CD14-positive monocyte (primary cell): ENCODE measurements around the gene PTER. TPM values are rescaled to one million over a fixed set of nuclear protein-coding genes. Genes with fewer than 3 reads are reported as not detected.

ENCODE experiments used
- DNase-seq, 3 donors: peaks; one replicate each; pipeline ENCODE4 v3.0.0-alpha.2; 2011 to 2022
- H2AFZ ChIP-seq: 2 replicates; pipeline ENCODE4 v1.6.0; 2012; ENCODE audit warnings: mild to moderate bottlenecking, low read depth, low read length, inconsistent platforms; ENCODE audit not compliant: insufficient read depth, poor library complexity, severe bottlenecking
- H3K27ac ChIP-seq, 2 donors: 1 replicate in 1 of 2; 2 replicates in 1 of 2; pipeline ENCODE4 v1.5.1; 2012 to 2013; ENCODE audit warnings: low read length in 2 of 2, control low read depth in 1 of 2, inconsistent platforms in 1 of 2, low read depth in 1 of 2, mild to moderate bottlenecking in 1 of 2
- H3K27me3 ChIP-seq, 2 donors: one replicate each; pipeline versions ENCODE4 v1.6.0 to v1.6.1; 2011 to 2013; ENCODE audit warnings: low read length in 2 of 2; ENCODE audit not compliant: control insufficient read depth in 2 of 2, insufficient read depth in 2 of 2
- H3K36me3 ChIP-seq, 2 donors: replicated peaks in 1 of 2; 1 replicate in 1 of 2; 2 replicates in 1 of 2; pipeline versions ENCODE4 v1.5.1 to v1.6.1; 2012 to 2013; ENCODE audit warnings: low read length in 2 of 2, control low read depth in 1 of 2, inconsistent platforms in 1 of 2, mild to moderate bottlenecking in 1 of 2; ENCODE audit not compliant: insufficient read depth in 2 of 2, control insufficient read depth in 1 of 2
- H3K4me1 ChIP-seq, 2 donors: 1 replicate in 1 of 2; 2 replicates in 1 of 2; pipeline versions ENCODE4 v1.5.1 to v1.6.1; 2012 to 2013; ENCODE audit warnings: low read length in 2 of 2, control low read depth in 1 of 2, inconsistent platforms in 1 of 2, mild to moderate bottlenecking in 1 of 2, moderate library complexity in 1 of 2; ENCODE audit not compliant: insufficient read depth in 2 of 2, control insufficient read depth in 1 of 2
- H3K4me2 ChIP-seq: replicated peaks from 2 replicates; pipeline ENCODE3; 2012; ENCODE audit warnings: low read length, moderate library complexity, mild to moderate bottlenecking; ENCODE audit not compliant: poor library complexity, severe bottlenecking; ENCODE audit errors: extremely low read depth
- H3K4me3 ChIP-seq, 3 experiments: fragments of 200-600 bp in 1 of 3; sonication (generic) in 1 of 3; replicated peaks in 1 of 3; 1 replicate in 2 of 3; 2 replicates in 1 of 3; pipeline ENCODE4 v1.5.1; 2011 to 2013; ENCODE audit warnings: low read length in 3 of 3, mild to moderate bottlenecking in 3 of 3, control low read depth in 2 of 3, low read depth in 2 of 3, inconsistent platforms in 1 of 3, moderate library complexity in 1 of 3
- H3K79me2 ChIP-seq: 2 replicates; pipeline ENCODE4 v1.6.0; 2012; ENCODE audit warnings: mild to moderate bottlenecking, control low read depth, inconsistent platforms, low read length, moderate library complexity; ENCODE audit not compliant: insufficient read depth
- H3K9ac ChIP-seq: 2 replicates; pipeline ENCODE4 v1.6.0; 2017; ENCODE audit warnings: low read length, mild to moderate bottlenecking; ENCODE audit not compliant: insufficient read depth, poor library complexity, severe bottlenecking
- H3K9me3 ChIP-seq, 2 donors: replicated peaks in 1 of 2; 1 replicate in 1 of 2; 2 replicates in 1 of 2; pipeline versions ENCODE4 v1.5.1 to v1.6.1; 2012 to 2013; ENCODE audit warnings: low read length in 2 of 2, control low read depth in 1 of 2; ENCODE audit not compliant: control insufficient read depth in 1 of 2, insufficient read depth in 1 of 2
- H4K20me1 ChIP-seq: 2 replicates; pipeline ENCODE4 v1.6.0; 2012; ENCODE audit warnings: mild to moderate bottlenecking, low read length, control low read depth, moderate library complexity; ENCODE audit not compliant: insufficient read depth
- H3K27ac Mint-ChIP-seq, 7 donors: one replicate each; pipeline ENCODE4 v1.8.0; 2020; ENCODE audit warnings: mild to moderate bottlenecking in 7 of 7, mixed read lengths in 7 of 7, moderate library complexity in 6 of 7, inconsistent platforms in 2 of 7
- H3K27me3 Mint-ChIP-seq, 3 donors: one replicate each; pipeline ENCODE4 v1.8.0; 2021 to 2022; ENCODE audit warnings: low read depth in 3 of 3, mild to moderate bottlenecking in 3 of 3, mixed read lengths in 3 of 3, moderate library complexity in 3 of 3, inconsistent platforms in 1 of 3
- H3K36me3 Mint-ChIP-seq, 2 donors: one replicate each; pipeline ENCODE4 v1.8.0; 2020; ENCODE audit warnings: mixed read lengths in 2 of 2, inconsistent platforms in 1 of 2, mild to moderate bottlenecking in 1 of 2
- H3K4me1 Mint-ChIP-seq: one replicate; pipeline ENCODE4 v1.8.0; 2020; ENCODE audit warnings: mild to moderate bottlenecking, mixed read lengths
- H3K4me3 Mint-ChIP-seq, 2 donors: one replicate each; pipeline ENCODE4 v1.8.0; 2020; ENCODE audit warnings: mild to moderate bottlenecking in 2 of 2, mixed read lengths in 2 of 2, moderate library complexity in 1 of 2
- H3K9me3 Mint-ChIP-seq, 7 donors: one replicate each; pipeline ENCODE4 v1.8.0; 2020 to 2022; ENCODE audit warnings: mixed read lengths in 7 of 7, mild to moderate bottlenecking in 6 of 7, moderate library complexity in 6 of 7, inconsistent platforms in 2 of 7
- WGBS: methylation state at CpG from one replicate; pipeline ENCODE4 v1.1.5; 2013; ENCODE audit warnings: missing lambda C conversion rate; ENCODE audit not compliant: insufficient coverage; 5-methylcytosine and 5-hydroxymethylcytosine counted together
- intact Hi-C, 2 donors: fragments of 100-400 bp; cut with micrococcal nuclease; formaldehyde crosslinking; loops; one replicate each; pipeline versions ENCODE4 v1.15.0 to v1.15.1; 2023
- polyA plus RNA-seq, 3 donors: library from polyadenylated mRNA; depleted of rRNA in 1 of 3; unstranded in 2 of 3; stranded (reverse) in 1 of 3; fragments of 300-500 nt in 2 of 3; fragments of >200 nt in 1 of 3; fragmentation: Illumina TruSeq in 2 of 3; gene quantifications; 1 replicate in 2 of 3; 2 replicates in 1 of 3; pipeline ENCODE4 v1.2.3, GENCODE V29; 2012 to 2021
- TF ChIP-seq, protein P1 (sequence below): fragments of 200-600 bp; IDR thresholded peaks from one replicate; pipeline ENCODE4 v1.8.0; 2022; ENCODE audit warnings: antibody characterized with exemption, mild to moderate bottlenecking

The PTER gene
- polyA plus RNA-seq, 3 donors: 7.4 to 15.9 (median 8.9) TPM

DNA sequence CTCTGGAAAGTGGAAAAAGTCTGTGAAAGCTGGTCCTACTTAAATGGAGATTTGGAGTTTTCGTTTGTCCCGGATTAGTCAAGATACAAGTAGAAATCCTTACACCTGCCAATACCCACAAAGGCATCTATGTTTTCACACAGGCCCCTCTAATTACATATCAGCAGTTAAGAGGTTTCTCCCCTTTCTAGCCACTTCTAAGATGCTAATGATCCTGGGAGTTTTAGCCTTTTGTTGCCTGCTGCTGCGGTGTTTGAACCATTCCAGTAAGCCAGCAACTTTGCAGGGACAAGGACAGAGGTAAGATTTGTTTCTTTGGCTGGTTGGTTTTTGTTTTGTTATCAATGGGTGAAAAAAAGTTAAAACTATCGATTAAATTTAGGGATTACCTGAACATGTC lies 90.6 kb downstream of the PTER start:
- Mint-ChIP-seq H3K27ac (no peak overlapping the region), H3K9me3 (peaks cover 0 to 2% (median 0%) of the 10 kb centered on the region in 7 donors), H3K27me3 (peaks cover 19 to 23% (median 22%) of the 10 kb centered on the region in 3 donors), H3K4me1 (no peaks in the 10 kb centered on the region), H3K4me3 (no peak overlapping the region), H3K36me3 (peaks cover 0 to 2% of the 10 kb centered on the region in 2 donors)
- Histone ChIP-seq H3K4me3 (no peak overlapping the region), H3K4me1 (no peaks in the 10 kb centered on the region), H3K9ac (no peak overlapping the region), H4K20me1 (no peaks in the 10 kb centered on the region), H2AFZ (no peak overlapping the region), H3K27me3 (peaks cover 17 to 18% of the 10 kb centered on the region in 2 donors), H3K9me3 (peaks cover 0 to 1% of the 10 kb centered on the region in 2 donors), H3K36me3 (no peaks in the 10 kb centered on the region), H3K27ac (no peak overlapping the region), H3K4me2 (no peak overlapping the region), H3K79me2 (no peaks in the 10 kb centered on the region)
- no CpG with 5 or more reads among the region's 4 CpGs for WGBS
- TF ChIP-seq, protein P1, sequence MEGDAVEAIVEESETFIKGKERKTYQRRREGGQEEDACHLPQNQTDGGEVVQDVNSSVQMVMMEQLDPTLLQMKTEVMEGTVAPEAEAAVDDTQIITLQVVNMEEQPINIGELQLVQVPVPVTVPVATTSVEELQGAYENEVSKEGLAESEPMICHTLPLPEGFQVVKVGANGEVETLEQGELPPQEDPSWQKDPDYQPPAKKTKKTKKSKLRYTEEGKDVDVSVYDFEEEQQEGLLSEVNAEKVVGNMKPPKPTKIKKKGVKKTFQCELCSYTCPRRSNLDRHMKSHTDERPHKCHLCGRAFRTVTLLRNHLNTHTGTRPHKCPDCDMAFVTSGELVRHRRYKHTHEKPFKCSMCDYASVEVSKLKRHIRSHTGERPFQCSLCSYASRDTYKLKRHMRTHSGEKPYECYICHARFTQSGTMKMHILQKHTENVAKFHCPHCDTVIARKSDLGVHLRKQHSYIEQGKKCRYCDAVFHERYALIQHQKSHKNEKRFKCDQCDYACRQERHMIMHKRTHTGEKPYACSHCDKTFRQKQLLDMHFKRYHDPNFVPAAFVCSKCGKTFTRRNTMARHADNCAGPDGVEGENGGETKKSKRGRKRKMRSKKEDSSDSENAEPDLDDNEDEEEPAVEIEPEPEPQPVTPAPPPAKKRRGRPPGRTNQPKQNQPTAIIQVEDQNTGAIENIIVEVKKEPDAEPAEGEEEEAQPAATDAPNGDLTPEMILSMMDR: no peak
- intact Hi-C loops: no loop called here
- DNase-seq: no peak

DNA sequence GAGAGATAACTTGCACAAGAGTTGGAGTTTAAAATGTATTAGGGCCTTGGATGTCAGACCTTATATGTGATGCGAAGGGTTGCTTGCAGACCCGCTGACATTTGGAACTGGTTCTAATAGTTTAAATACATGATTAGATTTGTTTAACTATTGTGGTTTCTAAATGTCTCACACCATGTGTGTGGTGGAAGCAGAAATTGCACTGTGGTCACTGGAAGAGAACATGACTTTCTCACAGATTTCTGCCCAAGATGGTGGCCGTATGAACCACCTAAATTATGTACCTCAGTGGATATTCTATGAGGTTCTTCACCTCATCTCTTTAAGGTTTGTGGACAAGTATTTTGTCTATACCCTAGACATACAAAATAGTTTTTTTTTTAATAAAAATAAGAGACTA lies 93.0 kb downstream of the PTER start:
- Histone ChIP-seq H3K27me3 (no peaks in the 10 kb centered on the region), H3K27ac (no peak overlapping the region), H3K4me3 (no peak overlapping the region), H3K36me3 (no peaks in the 10 kb centered on the region), H2AFZ (no peak overlapping the region), H3K79me2 (no peaks in the 10 kb centered on the region), H3K9me3 (no peaks in the 10 kb centered on the region), H3K4me1 (no peaks in the 10 kb centered on the region), H3K9ac (no peak overlapping the region), H4K20me1 (no peaks in the 10 kb centered on the region), H3K4me2 (no peak overlapping the region)
- intact Hi-C loops: no loop called here
- TF ChIP-seq, protein P1: no peak
- no peak for DNase-seq
- Mint-ChIP-seq H3K27ac (no peak overlapping the region), H3K36me3 (no peaks in the 10 kb centered on the region), H3K4me1 (no peaks in the 10 kb centered on the region), H3K4me3 (no peak overlapping the region), H3K27me3 (peaks cover 3 to 13% (median 4%) of the 10 kb centered on the region in 3 donors), H3K9me3 (peaks cover 0 to 2% (median 0%) of the 10 kb centered on the region in 7 donors)
- WGBS: no CpG with 5 or more reads among the region's 3 CpGs
